PC-9 (cell line): ENCODE measurements around the gene SH3D21. TPM values are rescaled to one million over a fixed set of nuclear protein-coding genes. Genes with fewer than 3 reads are reported as not detected.

Source experiments
- BruUV-seq: library from RNA; stranded (reverse); fragments of 400-500 nt; replicated peaks from 2 replicates; lab custom pipeline; 2021; lab: Mats Ljungman, UMichigan
- CTCF ChIA-PET: fragments of 300-600 bp; sonication (Branson Sonifier 250); formaldehyde crosslinking; loops from one replicate; lab custom pipeline; 2022; ENCODE audit warnings: antibody characterized with exemption; lab: Charles Lee
- POLR2A ChIA-PET: fragments of 300-600 bp; sonication (Branson Sonifier 250); formaldehyde crosslinking; loops from one replicate; lab custom pipeline; 2022; ENCODE audit warnings: antibody characterized with exemption; ENCODE audit not compliant: unreplicated experiment; lab: Charles Lee
- DNase-seq, 2 experiments: peaks; one replicate each; pipeline versions ENCODE4 v3.0.0 to v3.0.0-alpha.2; 2015 to 2022; ENCODE audit warnings: mixed read lengths in 1 of 2
- H2AFZ ChIP-seq: fragments of 200-600 bp; sonication (generic); 2 replicates; pipeline ENCODE4 v1.8.1; 2017; ENCODE audit warnings: antibody characterized with exemption
- H3F3A ChIP-seq: fragments of 200-600 bp; sonication (generic); 2 replicates; pipeline ENCODE4 v1.8.1; 2017; ENCODE audit warnings: antibody characterized with exemption, mild to moderate bottlenecking, low read depth; ENCODE audit not compliant: insufficient read depth
- H3K27ac ChIP-seq: fragments of 200-600 bp; sonication (generic); 2 replicates; pipeline ENCODE4 v1.6.1; 2016; ENCODE audit warnings: mixed run types
- H3K27me3 ChIP-seq: fragments of 200-600 bp; sonication (generic); 2 replicates; pipeline ENCODE4 v1.6.1; 2016; ENCODE audit warnings: low read depth, mixed run types; ENCODE audit not compliant: insufficient read depth
- H3K36me3 ChIP-seq: fragments of 200-600 bp; sonication (generic); 2 replicates; pipeline ENCODE4 v1.6.1; 2016; ENCODE audit warnings: low read depth, mixed run types
- H3K4me1 ChIP-seq: fragments of 200-600 bp; sonication (generic); replicated peaks from 2 replicates; pipeline ENCODE4 v1.6.1; 2016; ENCODE audit warnings: mixed run types; ENCODE audit not compliant: insufficient read depth
- H3K4me2 ChIP-seq: fragments of 200-600 bp; sonication (generic); 2 replicates; pipeline ENCODE4 v1.6.1; 2017; ENCODE audit warnings: mixed run types
- H3K4me3 ChIP-seq: fragments of 200-600 bp; sonication (generic); 2 replicates; pipeline ENCODE4 v1.6.1; 2016; ENCODE audit warnings: mixed run types
- H3K79me2 ChIP-seq: fragments of 200-600 bp; sonication (generic); 2 replicates; pipeline ENCODE4 v1.6.1; 2017; ENCODE audit warnings: low read depth, mixed run types
- H3K9me2 ChIP-seq: fragments of 200-600 bp; sonication (generic); 2 replicates; pipeline ENCODE4 v1.8.1; 2017; ENCODE audit warnings: mild to moderate bottlenecking; ENCODE audit not compliant: insufficient read depth
- H3K9me3 ChIP-seq: fragments of 200-600 bp; sonication (generic); 2 replicates; pipeline ENCODE4 v1.8.1; 2016; ENCODE audit warnings: low read depth; ENCODE audit not compliant: insufficient read depth
- H4K20me1 ChIP-seq: fragments of 200-600 bp; sonication (generic); 2 replicates; pipeline ENCODE4 v1.8.1; 2017; ENCODE audit not compliant: insufficient read depth
- EZH2 ChIP-seq: fragments of 200-600 bp; sonication (generic); IDR thresholded peaks from 2 replicates; pipeline ENCODE4 v1.8.0; 2017; ENCODE audit warnings: antibody characterized with exemption, low read depth
- intact Hi-C: fragments of 100-400 bp; cut with micrococcal nuclease; formaldehyde crosslinking; loops from one replicate; pipeline ENCODE4 v1.10.0; 2022; ENCODE audit not compliant: unreplicated experiment
- total RNA-seq: library from RNA; stranded (reverse); gene quantifications from 2 replicates; pipeline ENCODE4 v1.2.3, GENCODE V29; 2021
- TF ChIP-seq, protein P1 (sequence below): fragments of 200-600 bp; sonication (generic); conservative IDR thresholded peaks from 2 replicates; pipeline ENCODE4 v1.6.1; 2017; ENCODE audit warnings: mixed run types, antibody characterized with exemption, mild to moderate bottlenecking, moderate library complexity

The SH3D21 gene
- total RNA-seq, 1 experiment from 2014 or later = 18.3 TPM

- Histone ChIP-seq H3K9me3 (no peaks in the 10 kb centered on the region), H3K9me2 (no peaks in the 10 kb centered on the region), H3K27me3 (no peaks in the 10 kb centered on the region), H3K4me3 (peak overlapping the region; percentile 35; the same call in 1 of the 2 replicates), H2AFZ (no peak overlapping the region), H3K36me3 (peaks cover 32% of the 10 kb centered on the region), H3F3A (peaks cover 66% of the 10 kb centered on the region), H3K27ac (peak overlapping the region; percentile 99), H3K4me2 (peak overlapping the region; percentile 81), H3K79me2 (peaks cover 87% of the 10 kb centered on the region), H3K4me1 (peaks cover 53% of the 10 kb centered on the region), H4K20me1 (peaks cover 34% of the 10 kb centered on the region)
- intact Hi-C loops = loop anchor here (1.0 to 2.0 kb wide), 3 partner anchors 14 to 178 kb away; partner anchors contain the start of gene THRAP3
- no TSS peak for BruUV-seq
- POLR2A ChIA-PET = interaction anchor here (0.6 to 0.8 kb wide), 7 partner anchors 15 to 327 kb away, joined by 3 to 8 read pairs (median 6); no protein-coding TSS in a partner anchor
- no peak for DNase-seq
- TF ChIP-seq, protein P1, sequence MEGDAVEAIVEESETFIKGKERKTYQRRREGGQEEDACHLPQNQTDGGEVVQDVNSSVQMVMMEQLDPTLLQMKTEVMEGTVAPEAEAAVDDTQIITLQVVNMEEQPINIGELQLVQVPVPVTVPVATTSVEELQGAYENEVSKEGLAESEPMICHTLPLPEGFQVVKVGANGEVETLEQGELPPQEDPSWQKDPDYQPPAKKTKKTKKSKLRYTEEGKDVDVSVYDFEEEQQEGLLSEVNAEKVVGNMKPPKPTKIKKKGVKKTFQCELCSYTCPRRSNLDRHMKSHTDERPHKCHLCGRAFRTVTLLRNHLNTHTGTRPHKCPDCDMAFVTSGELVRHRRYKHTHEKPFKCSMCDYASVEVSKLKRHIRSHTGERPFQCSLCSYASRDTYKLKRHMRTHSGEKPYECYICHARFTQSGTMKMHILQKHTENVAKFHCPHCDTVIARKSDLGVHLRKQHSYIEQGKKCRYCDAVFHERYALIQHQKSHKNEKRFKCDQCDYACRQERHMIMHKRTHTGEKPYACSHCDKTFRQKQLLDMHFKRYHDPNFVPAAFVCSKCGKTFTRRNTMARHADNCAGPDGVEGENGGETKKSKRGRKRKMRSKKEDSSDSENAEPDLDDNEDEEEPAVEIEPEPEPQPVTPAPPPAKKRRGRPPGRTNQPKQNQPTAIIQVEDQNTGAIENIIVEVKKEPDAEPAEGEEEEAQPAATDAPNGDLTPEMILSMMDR = no peak
- no peak for TF ChIP-seq EZH2
- CTCF ChIA-PET = interaction anchor here (0.6 to 1.4 kb wide), 6 partner anchors 35 to 452 kb away, joined by 3 to 14 read pairs (median 4); partner anchors contain the start of gene THRAP3
Observed at GRCh38 chr1:36258960-36259344, 47.2 kb upstream of the SH3D21 start.

DNA sequence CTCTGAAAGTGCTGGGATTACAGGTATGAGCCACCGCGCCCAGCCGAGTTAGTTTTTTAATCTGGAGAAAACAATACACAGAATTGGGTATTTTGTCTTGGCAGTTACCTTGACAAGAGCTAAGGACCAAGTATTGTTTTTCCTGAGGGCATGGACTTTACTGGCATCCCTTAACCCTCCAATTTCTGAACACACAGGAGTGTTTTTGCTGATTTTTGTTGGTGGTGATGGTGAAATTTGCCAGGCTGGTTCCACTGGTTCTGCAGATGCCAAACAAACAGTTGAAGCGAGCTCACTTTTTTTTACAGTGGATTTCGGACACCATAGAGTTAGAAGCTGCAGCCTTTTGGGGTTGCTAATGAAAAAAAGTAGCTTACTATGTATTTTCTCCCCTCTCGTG lies 37.2 kb upstream of the SH3D21 start:
- no TSS peak for BruUV-seq
- Histone ChIP-seq H3K4me2 (no peak overlapping the region), H3K27me3 (no peaks in the 10 kb centered on the region), H3F3A (peaks cover 32% of the 10 kb centered on the region; the same call in 1 of the 2 replicates), H3K4me1 (peaks cover 10% of the 10 kb centered on the region; the same call in 1 of the 2 replicates), H3K9me3 (no peaks in the 10 kb centered on the region), H3K36me3 (peaks cover 29% of the 10 kb centered on the region), H3K9me2 (no peaks in the 10 kb centered on the region), H3K27ac (peak overlapping the region; percentile 13; the same call in 1 of the 2 replicates), H2AFZ (no peak overlapping the region), H4K20me1 (peaks cover 36% of the 10 kb centered on the region), H3K4me3 (no peak overlapping the region), H3K79me2 (peaks cover 86% of the 10 kb centered on the region)
- DNase-seq = no peak
- intact Hi-C loops = no loop called here
- ChIA-PET POLR2A (no interaction called here), CTCF (no interaction called here)
- no peak for TF ChIP-seq EZH2
- TF ChIP-seq, protein P1 = no peak

GRCh38 chr1:36269408-36269838 lies 36.7 kb upstream of the SH3D21 start:
- BruUV-seq = no TSS peak
- Histone ChIP-seq H3K4me3 (no peak overlapping the region), H3K4me2 (no peak overlapping the region), H3K9me3 (no peaks in the 10 kb centered on the region), H3K9me2 (no peaks in the 10 kb centered on the region), H3K27me3 (no peaks in the 10 kb centered on the region), H3F3A (peaks cover 32% of the 10 kb centered on the region; the same call in 1 of the 2 replicates), H3K4me1 (peaks cover 10% of the 10 kb centered on the region; the same call in 1 of the 2 replicates), H3K27ac (peak overlapping the region; percentile 13; the same call in 1 of the 2 replicates), H3K36me3 (peaks cover 26% of the 10 kb centered on the region), H2AFZ (no peak overlapping the region), H4K20me1 (peaks cover 31% of the 10 kb centered on the region), H3K79me2 (peaks cover 85% of the 10 kb centered on the region)
- no peak for DNase-seq
- TF ChIP-seq, protein P1 = no peak
- TF ChIP-seq EZH2 = no peak
- CTCF ChIA-PET = no interaction called here
- POLR2A ChIA-PET = no interaction called here
- intact Hi-C loops = no loop called here
